HCT116 (cell line): ENCODE data around the gene CARS1.

Experiments
- ATF3 ChIP-seq: IDR thresholded peaks from 2 replicates; pipeline ENCODE4 v1.6.1; 2012
- EZH2 ChIP-seq: fragments of 200-600 bp; sonication (generic); IDR thresholded peaks from 2 replicates; pipeline ENCODE4 v1.6.1; 2017; ENCODE audit warnings: antibody characterized with exemption, mixed run types
- JUND ChIP-seq: IDR thresholded peaks from 2 replicates; pipeline ENCODE4 v1.6.1; 2012
- POLR2AphosphoS5 ChIP-seq: IDR thresholded peaks from 2 replicates; pipeline ENCODE4 v1.6.1; 2011; ENCODE audit warnings: mild to moderate bottlenecking, low read depth, low read length, moderate library complexity
- SRF ChIP-seq: IDR thresholded peaks from 2 replicates; pipeline ENCODE4 v1.6.1; 2012; ENCODE audit warnings: low read depth
- YY1 ChIP-seq: IDR thresholded peaks from 2 replicates; pipeline ENCODE4 v1.6.1; 2011; ENCODE audit warnings: low read length, low read depth, moderate library complexity, mild to moderate bottlenecking; ENCODE audit not compliant: insufficient replicate concordance; ENCODE audit errors: extremely low read depth
- TF ChIP-seq, protein P1 (sequence below), 3 experiments: fragments of 200-600 bp in 1 of 3; sonication (generic) in 1 of 3; IDR thresholded peaks in 2 of 3; conservative IDR thresholded peaks in 1 of 3; 2 replicates each; pipeline ENCODE4 v1.5.1; 2012 to 2017; ENCODE audit warnings: low read depth in 2 of 3, low read length in 2 of 3, antibody characterized with exemption in 1 of 3, borderline replicate concordance in 1 of 3, control low read depth in 1 of 3, mild to moderate bottlenecking in 1 of 3, mixed read lengths in 1 of 3, mixed run types in 1 of 3, moderate library complexity in 1 of 3; ENCODE audit not compliant: insufficient read depth in 1 of 3

GRCh38 chr11:3080104-3080503 is 22.9 kb upstream of the CARS1 start:
- TF ChIP-seq, protein P1, sequence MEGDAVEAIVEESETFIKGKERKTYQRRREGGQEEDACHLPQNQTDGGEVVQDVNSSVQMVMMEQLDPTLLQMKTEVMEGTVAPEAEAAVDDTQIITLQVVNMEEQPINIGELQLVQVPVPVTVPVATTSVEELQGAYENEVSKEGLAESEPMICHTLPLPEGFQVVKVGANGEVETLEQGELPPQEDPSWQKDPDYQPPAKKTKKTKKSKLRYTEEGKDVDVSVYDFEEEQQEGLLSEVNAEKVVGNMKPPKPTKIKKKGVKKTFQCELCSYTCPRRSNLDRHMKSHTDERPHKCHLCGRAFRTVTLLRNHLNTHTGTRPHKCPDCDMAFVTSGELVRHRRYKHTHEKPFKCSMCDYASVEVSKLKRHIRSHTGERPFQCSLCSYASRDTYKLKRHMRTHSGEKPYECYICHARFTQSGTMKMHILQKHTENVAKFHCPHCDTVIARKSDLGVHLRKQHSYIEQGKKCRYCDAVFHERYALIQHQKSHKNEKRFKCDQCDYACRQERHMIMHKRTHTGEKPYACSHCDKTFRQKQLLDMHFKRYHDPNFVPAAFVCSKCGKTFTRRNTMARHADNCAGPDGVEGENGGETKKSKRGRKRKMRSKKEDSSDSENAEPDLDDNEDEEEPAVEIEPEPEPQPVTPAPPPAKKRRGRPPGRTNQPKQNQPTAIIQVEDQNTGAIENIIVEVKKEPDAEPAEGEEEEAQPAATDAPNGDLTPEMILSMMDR (IDR thresholded peaks at IDR 0.05 in 2 of 3, conservative IDR thresholded peaks at IDR 0.05 in 1 of 3; ENCODE audit: borderline replicate concordance in 1 of 3, insufficient read depth in 1 of 3, low read depth in 2 of 3, low read length in 2 of 3) = no peak
- TF ChIP-seq YY1 (no peak), EZH2 (no peak), SRF (no peak), POLR2AphosphoS5 (no peak), JUND (no peak), ATF3 (no peak)
